Astrocyte of the cerebellum (primary cell): ENCODE results near the gene WASF3.

ENCODE experiments used
- DNase-seq: peaks from one replicate; pipeline ENCODE4 v3.0.0-alpha.2; 2011; ENCODE audit warnings: low read depth
- H3K4me3 ChIP-seq: 2 replicates; pipeline ENCODE4 v1.5.1; 2011; ENCODE audit warnings: mild to moderate bottlenecking, low read depth, low read length, moderate library complexity
- in situ Hi-C: cut with HindIII; loops from 2 replicates; pipeline ENCODE4 v1.10.0; 2017; ENCODE audit warnings: low sequenced_read_pairs
- TF ChIP-seq, protein P1 (sequence below): IDR thresholded peaks from 2 replicates; pipeline ENCODE4 v1.5.1; 2012; ENCODE audit warnings: low read length, low read depth, moderate library complexity, mild to moderate bottlenecking; ENCODE audit errors: missing control alignments

Gene WASF3

DNA sequence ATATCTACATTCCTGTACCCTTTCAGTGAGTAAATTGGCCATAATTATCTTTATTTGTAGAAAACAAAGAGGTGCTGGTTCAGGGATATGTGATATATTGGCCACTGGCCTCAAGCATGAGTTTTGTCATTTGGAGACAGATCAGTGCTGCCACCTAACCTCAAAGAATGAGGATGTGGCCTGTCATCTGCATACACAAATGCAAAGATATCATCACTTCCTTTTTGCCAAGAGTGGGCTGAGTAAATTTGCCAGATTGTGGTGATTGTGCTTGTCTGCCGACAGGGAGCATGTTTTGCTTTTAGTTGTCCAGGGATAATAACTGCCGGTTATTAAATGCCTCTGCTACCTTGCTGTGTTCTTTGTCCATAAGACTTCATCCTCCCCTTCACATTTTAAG, 44.2 kb downstream of the WASF3 start:
- no peak overlapping the region for H3K4me3 ChIP-seq
- TF ChIP-seq, protein P1, sequence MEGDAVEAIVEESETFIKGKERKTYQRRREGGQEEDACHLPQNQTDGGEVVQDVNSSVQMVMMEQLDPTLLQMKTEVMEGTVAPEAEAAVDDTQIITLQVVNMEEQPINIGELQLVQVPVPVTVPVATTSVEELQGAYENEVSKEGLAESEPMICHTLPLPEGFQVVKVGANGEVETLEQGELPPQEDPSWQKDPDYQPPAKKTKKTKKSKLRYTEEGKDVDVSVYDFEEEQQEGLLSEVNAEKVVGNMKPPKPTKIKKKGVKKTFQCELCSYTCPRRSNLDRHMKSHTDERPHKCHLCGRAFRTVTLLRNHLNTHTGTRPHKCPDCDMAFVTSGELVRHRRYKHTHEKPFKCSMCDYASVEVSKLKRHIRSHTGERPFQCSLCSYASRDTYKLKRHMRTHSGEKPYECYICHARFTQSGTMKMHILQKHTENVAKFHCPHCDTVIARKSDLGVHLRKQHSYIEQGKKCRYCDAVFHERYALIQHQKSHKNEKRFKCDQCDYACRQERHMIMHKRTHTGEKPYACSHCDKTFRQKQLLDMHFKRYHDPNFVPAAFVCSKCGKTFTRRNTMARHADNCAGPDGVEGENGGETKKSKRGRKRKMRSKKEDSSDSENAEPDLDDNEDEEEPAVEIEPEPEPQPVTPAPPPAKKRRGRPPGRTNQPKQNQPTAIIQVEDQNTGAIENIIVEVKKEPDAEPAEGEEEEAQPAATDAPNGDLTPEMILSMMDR = peak; percentile 11
- no peak for DNase-seq
- in situ Hi-C loops = no loop called here

DNA sequence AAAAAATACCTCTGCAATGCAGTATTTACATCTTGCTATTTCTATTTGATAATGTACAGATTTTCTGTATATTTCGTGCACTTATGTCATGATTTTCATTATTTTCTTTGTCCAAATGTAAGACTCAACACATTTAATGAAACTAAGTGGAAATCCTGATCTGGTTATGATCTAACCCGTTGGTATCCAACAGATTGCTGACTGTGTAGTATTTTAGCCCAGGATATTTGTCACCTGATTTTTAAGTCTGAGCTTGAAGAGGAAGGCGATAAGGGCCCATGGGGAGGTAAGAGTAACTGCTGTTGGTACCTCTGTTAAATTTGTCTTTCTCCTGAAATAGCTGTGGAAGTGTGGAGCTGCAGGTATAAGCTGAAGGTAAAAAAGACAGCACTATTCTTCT, 45.3 kb downstream of the WASF3 start:
- in situ Hi-C loops = no loop called here
- no peak overlapping the region for H3K4me3 ChIP-seq
- DNase-seq = no peak
- TF ChIP-seq, protein P1 = no peak

DNA sequence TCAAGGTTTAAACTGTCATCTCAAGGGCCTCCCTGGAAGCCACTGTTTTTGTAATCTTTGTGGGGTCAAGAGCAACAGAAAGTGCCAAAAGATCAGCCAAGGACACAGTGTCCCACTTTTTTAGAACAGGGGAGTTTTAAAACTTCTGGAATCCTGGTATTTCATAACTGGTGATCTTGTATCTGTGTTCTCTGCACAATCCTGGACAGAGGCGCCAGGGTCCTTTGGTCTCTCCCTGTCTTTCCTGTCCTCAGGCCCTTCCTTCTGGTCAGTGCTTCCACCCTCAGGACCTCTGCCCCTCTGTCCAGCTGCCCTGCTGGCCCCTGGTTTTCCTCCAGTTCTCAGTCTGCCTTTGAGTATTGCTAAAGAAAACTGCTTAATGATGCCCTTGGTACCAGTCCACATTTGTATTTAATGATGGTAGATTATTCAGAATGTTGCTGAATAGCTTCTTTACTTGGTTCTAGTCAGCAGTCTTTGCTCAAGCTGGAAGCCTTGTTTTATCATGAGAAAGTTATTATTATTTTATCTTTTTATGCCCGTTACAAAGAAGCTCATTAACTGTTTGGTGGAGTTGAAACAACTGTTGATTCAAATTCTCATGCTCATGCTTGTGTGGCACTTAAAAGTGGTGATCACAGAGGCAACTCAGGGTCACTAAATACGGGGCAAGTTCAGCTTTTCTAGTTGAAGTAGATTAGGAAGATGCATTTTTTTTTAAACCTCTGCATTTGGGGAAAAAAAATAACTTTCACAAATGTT, 47.5 kb downstream of the WASF3 start:
- in situ Hi-C loops = no loop called here
- no peak for DNase-seq
- H3K4me3 ChIP-seq = no peak overlapping the region
- TF ChIP-seq, protein P1 = no peak

DNA sequence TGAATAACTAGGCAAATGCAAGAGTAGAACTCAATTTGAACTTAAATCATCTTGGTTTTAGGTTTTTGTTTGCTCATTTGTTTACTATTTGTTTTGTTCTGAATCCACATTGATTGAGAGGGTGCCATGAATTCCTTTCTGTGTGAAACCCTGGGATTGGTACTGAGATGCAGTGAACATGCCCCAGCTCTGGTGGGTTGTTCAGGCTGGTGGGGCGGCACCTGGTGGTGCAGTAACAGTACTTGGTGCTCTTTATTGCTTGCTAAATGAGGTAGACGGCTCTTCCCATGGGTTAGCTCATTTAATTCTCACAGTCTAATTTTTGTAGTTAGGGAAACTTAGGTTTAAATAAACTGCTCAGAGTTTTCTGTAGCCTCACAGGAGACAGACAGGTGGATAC, 48.4 kb downstream of the WASF3 start:
- TF ChIP-seq, protein P1 = no peak
- no peak for DNase-seq
- in situ Hi-C loops = no loop called here
- H3K4me3 ChIP-seq = no peak overlapping the region

DNA sequence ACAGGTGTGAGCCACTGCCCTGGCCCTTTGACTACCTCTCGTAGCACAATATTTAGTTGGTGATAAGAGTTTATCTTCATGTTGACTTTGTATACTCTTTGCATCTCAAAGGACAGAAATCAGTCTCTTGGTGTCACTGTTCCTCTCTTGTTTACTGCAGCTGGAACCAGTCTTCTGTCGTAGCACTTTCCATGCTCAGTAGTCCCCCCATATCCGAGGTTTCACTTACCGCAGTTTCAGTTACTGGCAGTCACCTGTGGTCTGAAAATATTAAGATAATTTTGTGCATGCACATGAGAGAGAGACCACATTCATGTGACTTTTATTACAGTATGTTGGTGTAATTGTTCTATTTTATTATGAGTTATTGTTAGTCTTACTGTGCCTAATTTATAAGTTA, 49.1 kb downstream of the WASF3 start:
- DNase-seq = no peak
- H3K4me3 ChIP-seq = no peak overlapping the region
- TF ChIP-seq, protein P1 = no peak
- in situ Hi-C loops = no loop called here

DNA sequence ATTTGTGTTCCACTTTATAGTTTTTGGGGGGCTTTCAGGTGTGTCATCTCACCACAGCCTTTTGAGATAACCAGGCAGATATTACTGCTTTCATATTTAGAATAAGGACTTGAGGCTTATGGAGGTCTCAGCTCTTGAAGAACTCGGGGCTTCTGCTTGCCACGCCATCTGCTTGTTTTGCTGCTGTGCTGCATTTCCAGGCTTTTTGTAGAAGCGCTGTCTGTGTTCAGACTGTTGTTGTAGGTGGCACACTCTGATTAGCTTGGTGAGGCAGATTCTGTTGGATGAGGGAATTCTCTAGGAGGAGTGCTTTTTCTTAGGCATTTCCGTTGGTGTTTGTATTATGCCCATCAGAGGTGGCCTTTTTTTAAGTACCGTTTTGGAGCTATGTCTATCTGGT, 57.2 kb downstream of the WASF3 start:
- TF ChIP-seq, protein P1 = no peak
- H3K4me3 ChIP-seq = no peak overlapping the region
- in situ Hi-C loops = no loop called here
- no peak for DNase-seq
